Natural killer cell (primary cell): ENCODE data around the gene MAPK4. TPM values are rescaled to one million over a fixed set of nuclear protein-coding genes. Genes with fewer than 3 reads are reported as not detected.

Experiments used
- ATAC-seq, 3 donors: fragments of 150-1000 bp in 2 of 3; fragments of 200-7000 bp in 1 of 3; cut with Tn5 transposase; 1 replicate in 1 of 3; 2 replicates in 2 of 3; pipeline ENCODE4 v1.10.0; 2021; ENCODE audit warnings: mild to moderate bottlenecking in 2 of 3, moderate library complexity in 2 of 3
- DNase-seq, 2 donors: peaks; one replicate each; pipeline versions ENCODE4 v3.0.0 to v3.0.0-alpha.2; 2013 to 2021; ENCODE audit warnings: mixed read lengths in 1 of 2
- H3K27ac ChIP-seq: one replicate; pipeline ENCODE4 v1.5.1; 2013; ENCODE audit warnings: mild to moderate bottlenecking, low read length
- H3K27me3 ChIP-seq: one replicate; pipeline ENCODE4 v1.6.1; 2013; ENCODE audit warnings: low read length; ENCODE audit not compliant: control insufficient read depth, insufficient read depth
- H3K36me3 ChIP-seq: one replicate; pipeline ENCODE4 v1.6.1; 2013; ENCODE audit warnings: low read length; ENCODE audit not compliant: control insufficient read depth, insufficient read depth
- H3K4me1 ChIP-seq: one replicate; pipeline ENCODE4 v1.6.1; 2013; ENCODE audit warnings: low read length; ENCODE audit not compliant: control insufficient read depth, insufficient read depth
- H3K4me3 ChIP-seq: one replicate; pipeline ENCODE4 v1.5.1; 2013; ENCODE audit warnings: low read length
- H3K9me3 ChIP-seq: one replicate; pipeline ENCODE4 v1.6.1; 2013; ENCODE audit warnings: low read length; ENCODE audit not compliant: control insufficient read depth, insufficient read depth
- H3K27ac Mint-ChIP-seq, 2 donors: one replicate each; pipeline ENCODE4 v1.8.0; 2022; ENCODE audit warnings: mild to moderate bottlenecking in 2 of 2, mixed read lengths in 2 of 2, moderate library complexity in 1 of 2
- H3K27me3 Mint-ChIP-seq, 2 donors: one replicate each; pipeline ENCODE4 v1.8.0; 2022; ENCODE audit warnings: low read depth in 2 of 2, mixed read lengths in 2 of 2
- H3K36me3 Mint-ChIP-seq: one replicate; pipeline ENCODE4 v1.8.0; 2022; ENCODE audit warnings: mixed read lengths
- H3K4me1 Mint-ChIP-seq, 2 donors: one replicate each; pipeline ENCODE4 v1.8.0; 2022; ENCODE audit warnings: mixed read lengths in 2 of 2
- H3K4me3 Mint-ChIP-seq: one replicate; pipeline ENCODE4 v1.8.0; 2022; ENCODE audit warnings: mild to moderate bottlenecking, moderate library complexity, mixed read lengths
- H3K9me3 Mint-ChIP-seq, 2 donors: one replicate each; pipeline ENCODE4 v1.8.0; 2022; ENCODE audit warnings: mixed read lengths in 2 of 2
- WGBS: methylation state at CpG from one replicate; pipeline ENCODE4 v1.1.7; 2013; ENCODE audit warnings: missing lambda C conversion rate; ENCODE audit not compliant: insufficient coverage; 5-methylcytosine and 5-hydroxymethylcytosine counted together
- intact Hi-C: fragments of 100-400 bp; cut with micrococcal nuclease; formaldehyde crosslinking; loops from one replicate; pipeline ENCODE4 v1.14.2; 2022
- total RNA-seq, 4 donors: library from RNA; stranded (reverse); fragments of 120-200 nt in 1 of 4; gene quantifications; one replicate each; pipeline versions ENCODE4 v1.2.3 to v1.2.4, GENCODE V29; 2013 to 2022
- TF ChIP-seq, protein P1 (sequence below): fragments of 200-600 bp; IDR thresholded peaks from one replicate; pipeline ENCODE4 v1.8.0; 2022; ENCODE audit warnings: antibody characterized with exemption

The MAPK4 gene
- total RNA-seq, 3 donors from 2014 or later (not counting 1 experiment from before 2014, with no cell fraction given) = not detected

DNA sequence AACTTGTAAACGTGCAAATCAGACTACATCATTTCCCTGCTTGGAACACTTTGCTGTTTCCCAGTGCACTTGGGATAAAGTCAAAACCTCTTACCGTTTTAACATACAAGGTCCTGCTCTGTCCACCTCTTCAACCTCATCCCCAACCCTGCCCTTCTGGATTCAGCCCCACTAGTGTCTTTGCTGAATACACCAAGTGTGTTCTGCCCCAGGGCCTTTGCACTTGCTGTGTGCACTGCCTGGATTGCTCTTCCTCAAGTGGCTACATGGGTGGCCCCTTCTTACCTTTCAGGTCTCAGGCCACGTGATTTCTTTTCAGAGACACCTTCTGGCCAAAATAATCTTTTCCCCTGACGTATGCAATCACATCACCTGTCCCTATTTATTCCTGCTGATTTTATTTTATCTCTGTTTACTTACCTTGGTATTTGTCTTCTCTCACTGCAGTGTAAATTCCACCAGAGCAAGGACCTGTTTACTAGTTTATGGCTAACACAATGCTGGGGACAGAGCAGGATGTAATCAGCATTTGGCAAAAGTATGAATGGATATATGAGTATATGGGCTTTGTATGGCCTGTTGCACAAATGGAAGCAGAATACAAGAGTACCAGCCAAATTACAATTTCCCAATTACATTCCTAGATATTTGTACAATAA is 63.9 kb downstream of the MAPK4 start:
- Histone ChIP-seq H3K4me1 (no peaks in the 10 kb centered on the region), H3K36me3 (no peaks in the 10 kb centered on the region), H3K27ac (no peak overlapping the region), H3K9me3 (no peaks in the 10 kb centered on the region), H3K27me3 (no peaks in the 10 kb centered on the region), H3K4me3 (no peak overlapping the region)
- 54% methylated on average over 4 of the region's 4 CpGs for WGBS
- no peaks in the 10 kb centered on the region for H3K9me3 Mint-ChIP-seq
- H3K27ac Mint-ChIP-seq = no peak overlapping the region
- ATAC-seq = no peak
- intact Hi-C loops = no loop called here
- no peak for DNase-seq
- no peak overlapping the region for H3K4me3 Mint-ChIP-seq
- TF ChIP-seq, protein P1, sequence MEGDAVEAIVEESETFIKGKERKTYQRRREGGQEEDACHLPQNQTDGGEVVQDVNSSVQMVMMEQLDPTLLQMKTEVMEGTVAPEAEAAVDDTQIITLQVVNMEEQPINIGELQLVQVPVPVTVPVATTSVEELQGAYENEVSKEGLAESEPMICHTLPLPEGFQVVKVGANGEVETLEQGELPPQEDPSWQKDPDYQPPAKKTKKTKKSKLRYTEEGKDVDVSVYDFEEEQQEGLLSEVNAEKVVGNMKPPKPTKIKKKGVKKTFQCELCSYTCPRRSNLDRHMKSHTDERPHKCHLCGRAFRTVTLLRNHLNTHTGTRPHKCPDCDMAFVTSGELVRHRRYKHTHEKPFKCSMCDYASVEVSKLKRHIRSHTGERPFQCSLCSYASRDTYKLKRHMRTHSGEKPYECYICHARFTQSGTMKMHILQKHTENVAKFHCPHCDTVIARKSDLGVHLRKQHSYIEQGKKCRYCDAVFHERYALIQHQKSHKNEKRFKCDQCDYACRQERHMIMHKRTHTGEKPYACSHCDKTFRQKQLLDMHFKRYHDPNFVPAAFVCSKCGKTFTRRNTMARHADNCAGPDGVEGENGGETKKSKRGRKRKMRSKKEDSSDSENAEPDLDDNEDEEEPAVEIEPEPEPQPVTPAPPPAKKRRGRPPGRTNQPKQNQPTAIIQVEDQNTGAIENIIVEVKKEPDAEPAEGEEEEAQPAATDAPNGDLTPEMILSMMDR = no peak
- no peaks in the 10 kb centered on the region for H3K36me3 Mint-ChIP-seq
- no peaks in the 10 kb centered on the region for H3K4me1 Mint-ChIP-seq
- peaks cover 7 to 13% of the 10 kb centered on the region in 2 donors for H3K27me3 Mint-ChIP-seq

DNA sequence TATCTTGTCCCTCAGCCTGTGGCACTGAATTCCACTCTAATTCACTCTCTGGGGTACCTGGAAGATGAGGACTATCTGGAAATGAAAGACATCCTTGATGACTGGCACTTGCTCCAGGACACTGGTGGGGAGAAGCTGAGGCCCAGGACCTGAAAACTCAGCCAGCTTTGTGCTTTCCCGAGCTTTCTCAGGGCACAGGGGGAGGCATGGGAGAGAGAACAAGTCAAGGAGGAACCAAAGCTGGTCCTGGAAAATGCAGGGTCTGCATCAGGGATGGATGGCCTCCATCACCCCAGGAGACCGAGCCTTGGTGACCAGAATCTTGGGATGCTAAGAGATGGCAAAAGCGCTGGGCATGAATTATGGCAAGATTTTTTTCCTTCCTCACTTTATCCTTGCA is 65.1 kb downstream of the MAPK4 start:
- no peaks in the 10 kb centered on the region for H3K27me3 ChIP-seq
- H3K9me3 ChIP-seq = no peaks in the 10 kb centered on the region
- H3K27ac ChIP-seq = no peak overlapping the region
- no peaks in the 10 kb centered on the region for H3K36me3 Mint-ChIP-seq
- H3K27ac Mint-ChIP-seq = no peak overlapping the region
- no peaks in the 10 kb centered on the region for H3K4me1 ChIP-seq
- H3K27me3 Mint-ChIP-seq = peaks cover 7 to 12% of the 10 kb centered on the region in 2 donors
- ATAC-seq (no peak), DNase-seq (no peak)
- no peaks in the 10 kb centered on the region for H3K9me3 Mint-ChIP-seq
- H3K36me3 ChIP-seq = no peaks in the 10 kb centered on the region
- H3K4me3 Mint-ChIP-seq = no peak overlapping the region
- H3K4me3 ChIP-seq = no peak overlapping the region
- WGBS = 86% methylated on average over 3 of the region's 3 CpGs
- TF ChIP-seq, protein P1 = no peak
- intact Hi-C loops = no loop called here
- H3K4me1 Mint-ChIP-seq = no peaks in the 10 kb centered on the region

DNA sequence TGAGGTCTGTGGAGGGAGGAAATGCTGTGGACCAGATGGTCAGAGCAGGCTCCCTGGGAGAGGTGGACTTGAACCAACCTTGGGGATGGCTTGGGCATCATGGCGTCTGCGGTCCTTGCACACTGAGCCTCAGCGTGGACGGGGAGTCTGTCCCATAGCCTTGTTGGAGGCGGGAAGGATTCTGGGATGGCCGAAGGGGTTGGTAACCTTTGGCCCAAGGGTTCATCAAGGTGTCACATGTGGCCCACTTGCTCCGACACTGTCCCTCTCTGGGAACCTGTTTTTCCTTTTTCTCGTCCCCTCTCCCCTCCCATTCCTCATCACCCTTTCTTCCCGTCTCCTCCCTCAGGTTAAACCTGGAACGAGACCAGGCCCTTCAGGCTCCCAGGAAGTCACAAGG is 66.4 kb downstream of the MAPK4 start:
- Mint-ChIP-seq H3K36me3 (no peaks in the 10 kb centered on the region), H3K4me3 (no peak overlapping the region)
- 90% methylated on average over 10 of the region's 10 CpGs for WGBS

More for the DNA sequence above, 66.4 kb downstream of the MAPK4 start:
- TF ChIP-seq, protein P1 = no peak
- Histone ChIP-seq H3K27ac (no peak overlapping the region), H3K36me3 (no peaks in the 10 kb centered on the region), H3K4me1 (no peaks in the 10 kb centered on the region), H3K27me3 (no peaks in the 10 kb centered on the region), H3K9me3 (no peaks in the 10 kb centered on the region), H3K4me3 (no peak overlapping the region)
- Mint-ChIP-seq H3K9me3 (no peaks in the 10 kb centered on the region), H3K4me1 (no peaks in the 10 kb centered on the region), H3K27ac (no peak overlapping the region), H3K27me3 (peaks cover 7 to 12% of the 10 kb centered on the region in 2 donors)
- DNase-seq (no peak), ATAC-seq (no peak)
- intact Hi-C loops = no loop called here
